NT2/D1 (cell line): ENCODE results near the gene KRT38.

Source experiments
- DNase-seq: peaks from one replicate; pipeline ENCODE4 v3.0.0-alpha.2; 2011; ENCODE audit warnings: low read depth, low spot score
- H3K27me3 ChIP-seq: 2 replicates; pipeline ENCODE4 v1.6.0; 2011; ENCODE audit warnings: mild to moderate bottlenecking; ENCODE audit not compliant: insufficient read length, insufficient read depth
- H3K36me3 ChIP-seq: 2 replicates; pipeline ENCODE4 v1.6.1; 2011; ENCODE audit warnings: mild to moderate bottlenecking, low read length, mixed read lengths; ENCODE audit not compliant: insufficient read depth, insufficient read length
- H3K4me1 ChIP-seq: 2 replicates; pipeline ENCODE4 v1.5.1; 2011; ENCODE audit not compliant: insufficient read depth, insufficient read length
- H3K4me3 ChIP-seq: 2 replicates; pipeline ENCODE4 v1.5.1; 2011; ENCODE audit warnings: low read depth; ENCODE audit not compliant: insufficient read length
- H3K9ac ChIP-seq: 2 replicates; pipeline ENCODE4 v1.6.0; 2011; ENCODE audit warnings: low read depth; ENCODE audit not compliant: insufficient read length
- H3K9me3 ChIP-seq: 2 replicates; pipeline ENCODE4 v1.5.1; 2011; ENCODE audit warnings: mild to moderate bottlenecking, low read length; ENCODE audit not compliant: insufficient read depth
- SUZ12 ChIP-seq: IDR thresholded peaks from 2 replicates; pipeline ENCODE4 v1.6.1; 2011; ENCODE audit not compliant: insufficient read length, insufficient read depth; ENCODE audit errors: extremely low read depth
- YY1 ChIP-seq: IDR thresholded peaks from 2 replicates; pipeline ENCODE4 v1.6.1; 2011; ENCODE audit not compliant: insufficient read length, insufficient read depth
- ZNF274 ChIP-seq: IDR thresholded peaks from 2 replicates; pipeline ENCODE4 v1.6.1; 2011; ENCODE audit warnings: mild to moderate bottlenecking, low read depth, low read length

The KRT38 gene

DNA sequence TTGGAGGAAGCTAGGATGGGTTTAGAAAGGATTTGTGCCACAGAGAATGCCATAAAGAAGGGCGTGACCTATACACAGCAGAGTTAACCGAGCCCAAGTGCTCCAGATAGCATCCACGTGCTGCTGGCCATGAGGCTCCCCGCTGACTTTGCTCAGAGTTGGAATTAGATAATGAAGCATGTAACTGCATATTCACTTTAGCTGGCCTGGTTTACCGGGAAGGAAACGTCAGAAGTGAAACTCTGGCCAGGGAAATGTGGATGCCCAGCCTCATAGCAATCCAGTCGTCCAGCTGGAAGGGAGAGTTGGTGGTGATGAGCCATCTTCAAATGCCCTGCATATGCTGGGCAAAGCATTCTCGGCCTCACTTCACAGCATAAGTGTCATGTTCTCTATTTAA, 34.1 kb upstream of the KRT38 start:
- Histone ChIP-seq H3K4me1 (no peaks in the 10 kb centered on the region), H3K4me3 (no peak overlapping the region), H3K9ac (no peak overlapping the region), H3K36me3 (no peaks in the 10 kb centered on the region), H3K27me3 (no peaks in the 10 kb centered on the region), H3K9me3 (peaks cover 11% of the 10 kb centered on the region; the same call in 1 of the 2 replicates)
- no peak for DNase-seq
- no peak for TF ChIP-seq YY1
- TF ChIP-seq ZNF274: no peak
- no peak for TF ChIP-seq SUZ12

DNA sequence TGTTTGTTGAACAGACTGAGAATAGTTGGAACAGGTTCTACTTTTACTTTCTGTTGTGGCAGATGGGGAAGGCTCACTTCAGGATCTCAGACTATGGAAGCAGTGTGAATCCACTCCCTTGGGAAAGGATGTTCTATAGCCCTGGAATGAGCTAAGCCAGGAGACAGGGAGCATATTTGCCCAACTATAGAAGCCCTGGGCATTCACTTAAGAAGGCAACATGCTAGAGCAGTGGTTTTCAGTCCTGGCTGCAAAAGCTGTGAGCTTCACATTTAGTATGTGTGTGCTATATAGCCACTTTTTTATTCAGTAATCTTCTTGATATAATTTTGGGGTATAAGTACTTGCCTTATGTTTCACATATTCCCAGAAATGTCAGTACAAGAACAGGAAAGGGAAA, 27.6 kb upstream of the KRT38 start:
- H3K27me3 ChIP-seq: no peaks in the 10 kb centered on the region
- TF ChIP-seq ZNF274: no peak
- no peak for TF ChIP-seq YY1
- TF ChIP-seq SUZ12: no peak
- no peaks in the 10 kb centered on the region for H3K4me1 ChIP-seq
- peaks cover 20% of the 10 kb centered on the region for H3K9me3 ChIP-seq
- H3K36me3 ChIP-seq: no peaks in the 10 kb centered on the region
- H3K4me3 ChIP-seq: no peak overlapping the region
- H3K9ac ChIP-seq: no peak overlapping the region
- DNase-seq: no peak

DNA sequence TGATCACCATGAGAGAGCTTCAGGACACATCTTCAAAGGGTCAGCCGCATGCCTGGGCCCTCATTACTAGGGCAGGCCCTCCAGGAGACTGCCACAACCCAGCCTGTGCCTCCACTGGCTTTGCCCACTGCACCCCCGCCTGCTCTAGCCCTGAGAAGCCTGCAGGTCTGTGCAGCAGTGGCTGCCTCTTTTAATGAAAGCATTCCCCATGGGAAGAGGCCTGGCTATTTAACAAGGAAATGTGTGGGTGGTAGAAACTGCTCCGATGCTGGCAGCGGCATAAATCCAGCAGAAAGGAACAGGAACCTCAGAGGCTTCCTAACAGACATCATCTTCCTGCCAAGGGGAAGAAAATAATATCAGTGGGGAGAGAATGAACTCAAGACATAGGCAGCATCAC, 26.8 kb upstream of the KRT38 start:
- no peaks in the 10 kb centered on the region for H3K4me1 ChIP-seq
- no peak for DNase-seq
- TF ChIP-seq ZNF274: no peak
- H3K4me3 ChIP-seq: no peak overlapping the region
- no peak overlapping the region for H3K9ac ChIP-seq
- H3K9me3 ChIP-seq: peaks cover 20% of the 10 kb centered on the region
- H3K27me3 ChIP-seq: no peaks in the 10 kb centered on the region
- no peaks in the 10 kb centered on the region for H3K36me3 ChIP-seq

DNA sequence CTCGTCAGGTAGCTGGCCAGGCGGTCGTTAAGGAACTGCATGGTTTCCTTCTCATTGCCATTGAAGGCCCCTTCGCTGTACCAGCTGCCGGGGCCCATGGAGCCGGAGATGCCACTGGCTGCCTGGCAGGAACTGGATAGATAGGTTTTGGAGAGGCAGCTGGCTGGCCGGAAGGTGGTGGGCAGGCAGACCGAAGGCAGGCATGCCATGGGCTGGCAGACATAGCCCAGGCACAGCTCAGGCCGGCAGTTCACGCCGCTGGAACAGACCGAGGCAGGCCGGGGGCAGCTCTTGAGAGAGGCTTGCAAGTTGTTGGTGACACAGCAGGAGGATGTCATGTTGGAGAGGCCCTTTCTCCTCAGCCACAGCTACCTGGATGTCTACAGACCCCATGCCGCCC, 26.2 kb upstream of the KRT38 start, which contains the start of gene KRT32:
TSS of gene KRT32 (minus strand) at position 399 of the 400 bp plus-strand sequence. CDS start at position 338, 61 bp downstream.
- Histone ChIP-seq H3K9me3 (peaks cover 17% of the 10 kb centered on the region), H3K4me1 (no peaks in the 10 kb centered on the region), H3K27me3 (no peaks in the 10 kb centered on the region), H3K36me3 (no peaks in the 10 kb centered on the region), H3K4me3 (no peak within 1 kb of the TSS), H3K9ac (no peak within 1 kb of the TSS)
- DNase-seq: no peak
- TF ChIP-seq ZNF274 (no peak), SUZ12 (no peak), YY1 (no peak)

DNA sequence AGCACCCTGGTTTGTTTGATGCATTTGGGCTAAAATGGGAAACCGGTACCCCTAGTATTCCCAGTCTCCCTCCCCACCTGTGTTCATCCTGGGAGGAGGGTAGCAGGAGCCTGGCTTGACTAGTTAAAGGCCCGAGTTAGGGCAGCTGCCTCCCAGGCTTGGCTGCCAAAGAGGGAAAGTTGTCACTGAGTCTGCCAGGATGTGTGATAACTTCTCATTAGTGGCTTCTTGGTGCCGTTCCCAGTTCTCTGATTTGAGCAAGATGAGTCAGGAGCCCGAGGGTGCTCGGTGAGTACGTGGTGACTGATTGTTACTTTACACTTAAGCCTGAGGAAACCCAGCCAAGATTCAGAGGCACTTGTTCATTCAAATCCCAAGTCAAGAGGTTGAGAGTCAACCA, 23.9 kb upstream of the KRT38 start:
- Histone ChIP-seq H3K27me3 (no peaks in the 10 kb centered on the region), H3K9me3 (peaks cover 9% of the 10 kb centered on the region), H3K9ac (no peak overlapping the region), H3K4me1 (no peaks in the 10 kb centered on the region), H3K36me3 (no peaks in the 10 kb centered on the region), H3K4me3 (no peak overlapping the region)
- DNase-seq: no peak
- TF ChIP-seq SUZ12 (no peak), ZNF274 (no peak), YY1 (no peak)

DNA sequence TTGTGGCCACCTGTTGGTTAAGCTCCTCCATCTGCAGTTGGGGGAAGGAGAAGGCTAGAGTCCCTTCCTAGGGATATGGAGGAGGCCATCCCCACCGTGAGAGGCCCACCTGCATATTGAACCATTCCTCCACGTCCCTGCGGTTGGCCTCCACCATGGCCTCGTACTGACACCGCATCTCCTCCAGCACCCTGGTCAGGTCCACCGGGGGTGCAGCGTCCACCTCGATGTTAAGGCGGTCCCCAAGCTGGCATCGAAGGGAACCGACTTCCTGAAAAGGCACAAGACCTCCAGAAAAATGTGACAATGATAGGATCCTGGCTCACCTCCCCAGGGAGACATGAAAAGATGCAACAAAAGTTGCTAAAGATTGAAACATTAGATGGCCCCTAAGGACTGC, 23.4 kb upstream of the KRT38 start:
- Histone ChIP-seq H3K4me1 (no peaks in the 10 kb centered on the region), H3K27me3 (no peaks in the 10 kb centered on the region), H3K9ac (no peak overlapping the region), H3K9me3 (peaks cover 9% of the 10 kb centered on the region), H3K36me3 (no peaks in the 10 kb centered on the region), H3K4me3 (no peak overlapping the region)
- DNase-seq: no peak
- TF ChIP-seq YY1 (no peak), SUZ12 (no peak), ZNF274 (no peak)

DNA sequence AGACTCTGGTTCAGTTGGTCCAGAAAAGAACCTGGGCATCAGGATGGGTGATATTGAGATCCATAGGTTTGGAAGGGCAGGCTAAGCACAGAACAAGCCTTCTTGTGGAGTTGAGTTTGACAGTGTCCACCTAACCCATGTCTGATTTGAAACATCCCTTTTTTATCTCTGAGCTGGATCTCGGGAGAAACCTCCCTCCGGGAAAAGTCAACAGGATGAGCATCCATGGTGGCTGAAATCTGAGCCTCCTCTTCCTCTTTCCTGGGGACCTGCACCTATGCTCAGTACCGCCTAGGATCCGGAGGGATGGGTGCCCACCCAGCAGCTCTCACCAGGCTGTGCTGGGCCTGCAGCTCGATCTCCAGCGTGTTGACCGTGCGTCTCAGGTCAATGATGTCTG, 23.0 kb upstream of the KRT38 start:
- Histone ChIP-seq H3K27me3 (no peaks in the 10 kb centered on the region), H3K4me1 (no peaks in the 10 kb centered on the region), H3K9me3 (peaks cover 9% of the 10 kb centered on the region), H3K4me3 (no peak overlapping the region), H3K9ac (no peak overlapping the region), H3K36me3 (no peaks in the 10 kb centered on the region)
- no peak for TF ChIP-seq SUZ12
- TF ChIP-seq YY1: no peak
- no peak for TF ChIP-seq ZNF274
- DNase-seq: no peak

DNA sequence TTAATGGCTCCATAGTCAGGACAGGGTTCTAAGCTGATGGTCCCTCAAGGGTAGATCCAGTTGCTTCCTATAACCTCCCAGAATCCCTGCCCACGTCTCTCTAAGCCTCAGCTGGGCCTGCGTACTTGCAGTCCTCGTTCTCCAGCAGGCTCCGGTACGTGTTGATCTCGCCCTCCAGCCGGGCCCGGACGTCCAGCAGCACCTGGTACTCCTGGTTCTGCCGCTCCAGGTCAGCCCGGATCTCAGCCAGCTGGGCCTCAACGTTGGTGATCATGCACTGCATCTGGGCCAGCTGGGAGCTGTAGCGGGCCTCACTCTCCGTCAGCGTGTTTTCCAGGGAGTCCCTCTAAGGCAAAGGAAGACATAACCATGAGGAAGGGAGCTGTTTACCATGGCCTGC, 21.9 kb upstream of the KRT38 start:
- peaks cover 1% of the 10 kb centered on the region; the same call in 1 of the 2 replicates for H3K9me3 ChIP-seq
- H3K27me3 ChIP-seq: no peaks in the 10 kb centered on the region
- no peak for TF ChIP-seq SUZ12
- no peak for TF ChIP-seq ZNF274
- no peak for TF ChIP-seq YY1
- no peak overlapping the region for H3K4me3 ChIP-seq
- H3K9ac ChIP-seq: no peak overlapping the region
- no peak for DNase-seq
- no peaks in the 10 kb centered on the region for H3K4me1 ChIP-seq
- H3K36me3 ChIP-seq: no peaks in the 10 kb centered on the region
